WTC11 (cell line): ENCODE data around the gene ANGPTL2. TPM values are rescaled to one million over a fixed set of nuclear protein-coding genes. Genes with fewer than 3 reads are reported as not detected.

Source experiments
- ATAC-seq: fragments of 200-7000 bp; cut with Tn5 transposase; 2 replicates; pipeline ENCODE4 v1.10.0; 2021; ENCODE audit warnings: mild to moderate bottlenecking, moderate library complexity
- CTCF ChIA-PET: fragments of 300-600 bp; sonication (Branson Sonifier 250); formaldehyde crosslinking; loops from one replicate; lab custom pipeline; 2021; ENCODE audit warnings: antibody characterized with exemption; lab: Charles Lee
- POLR2A ChIA-PET: fragments of 350-600 bp; sonication (Branson Sonifier 250); formaldehyde crosslinking; loops from one replicate; lab custom pipeline; 2021; ENCODE audit warnings: antibody characterized with exemption; lab: Charles Lee
- DNase-seq: peaks from one replicate; pipeline ENCODE4 v3.0.0; 2021; ENCODE audit warnings: low spot score
- H3K27ac Mint-ChIP-seq: 2 replicates; pipeline ENCODE4 v1.8.0; 2021; ENCODE audit warnings: mixed read lengths
- H3K27me3 Mint-ChIP-seq: 2 replicates; pipeline ENCODE4 v1.8.0; 2021; ENCODE audit warnings: low read depth, mild to moderate bottlenecking, moderate library complexity, mixed read lengths
- H3K36me3 Mint-ChIP-seq: 2 replicates; pipeline ENCODE4 v1.8.0; 2021; ENCODE audit warnings: mixed read lengths
- H3K4me1 Mint-ChIP-seq: 2 replicates; pipeline ENCODE4 v1.8.0; 2022; ENCODE audit warnings: mixed read lengths
- H3K4me3 Mint-ChIP-seq: 2 replicates; pipeline ENCODE4 v1.8.0; 2021; ENCODE audit warnings: mild to moderate bottlenecking, moderate library complexity, mixed read lengths
- H3K9me3 Mint-ChIP-seq: 2 replicates; pipeline ENCODE4 v1.8.0; 2021; ENCODE audit warnings: mixed read lengths
- CBFB ChIP-seq: sonication (generic); formaldehyde crosslinking; IDR thresholded peaks from 2 replicates; pipeline ENCODE4 v1.8.1; 2022; ENCODE audit warnings: mild to moderate bottlenecking, low read depth, missing genetic modification reagents
- CREB1 ChIP-seq: sonication (generic); formaldehyde crosslinking; IDR thresholded peaks from 2 replicates; pipeline ENCODE4 v1.8.0; 2023; ENCODE audit warnings: mild to moderate bottlenecking, missing genetic modification reagents
- E2F4 ChIP-seq: sonication (generic); formaldehyde crosslinking; IDR thresholded peaks from 2 replicates; pipeline ENCODE4 v1.8.1; 2022; ENCODE audit warnings: low read depth, mild to moderate bottlenecking, moderate library complexity, missing genetic modification reagents, borderline replicate concordance
- ELF4 ChIP-seq: sonication (generic); formaldehyde crosslinking; IDR thresholded peaks from 2 replicates; pipeline ENCODE4 v1.8.1; 2022; ENCODE audit warnings: low read depth, mild to moderate bottlenecking, moderate library complexity, missing genetic modification reagents
- FOXP4 ChIP-seq: sonication (generic); formaldehyde crosslinking; IDR thresholded peaks from 2 replicates; pipeline ENCODE4 v1.8.0; 2022; ENCODE audit warnings: mild to moderate bottlenecking, missing genetic modification reagents
- MAX ChIP-seq: sonication (generic); formaldehyde crosslinking; IDR thresholded peaks from 2 replicates; pipeline ENCODE4 v1.8.0; 2022; ENCODE audit warnings: mild to moderate bottlenecking, missing genetic modification reagents
- NFYB ChIP-seq: sonication (generic); formaldehyde crosslinking; conservative IDR thresholded peaks from 2 replicates; pipeline ENCODE4 v1.8.0; 2022; ENCODE audit warnings: low read depth, missing genetic modification reagents
- NR1H2 ChIP-seq: sonication (generic); formaldehyde crosslinking; IDR thresholded peaks from 2 replicates; pipeline ENCODE4 v1.9.0; 2021; ENCODE audit warnings: mild to moderate bottlenecking, moderate library complexity, missing genetic modification reagents
- OVOL2 ChIP-seq: fragments of 250-450 bp; sonication (Bioruptor Pico); IDR thresholded peaks from 2 replicates; pipeline ENCODE4 v1.9.0; 2021; ENCODE audit warnings: mild to moderate bottlenecking, borderline replicate concordance
- SP1 ChIP-seq: sonication (generic); formaldehyde crosslinking; conservative IDR thresholded peaks from 2 replicates; pipeline ENCODE4 v1.8.1; 2022; ENCODE audit warnings: missing genetic modification reagents
- TP53 ChIP-seq: sonication (generic); formaldehyde crosslinking; IDR thresholded peaks from 2 replicates; pipeline ENCODE4 v1.8.1; 2023; ENCODE audit warnings: mild to moderate bottlenecking, missing genetic modification reagents
- ZNF232 ChIP-seq: sonication (generic); formaldehyde crosslinking; IDR thresholded peaks from 2 replicates; pipeline ENCODE4 v1.8.0; 2022; ENCODE audit warnings: mild to moderate bottlenecking, missing genetic modification reagents
- total RNA-seq: library from RNA; stranded (reverse); gene quantifications from 3 replicates; pipeline ENCODE4 v1.2.3, GENCODE V29; 2021
- TF ChIP-seq, protein P1 (sequence below): sonication (generic); formaldehyde crosslinking; IDR thresholded peaks from 2 replicates; pipeline ENCODE4 v1.8.1; 2022; ENCODE audit warnings: missing genetic modification reagents, borderline replicate concordance
- TF ChIP-seq, protein P2 (sequence below): sonication (generic); formaldehyde crosslinking; IDR thresholded peaks from 2 replicates; pipeline ENCODE4 v1.8.0; 2022; ENCODE audit warnings: mild to moderate bottlenecking, missing genetic modification reagents
- TF ChIP-seq, protein P3 (sequence below): sonication (generic); formaldehyde crosslinking; IDR thresholded peaks from 2 replicates; pipeline ENCODE4 v1.8.0; 2022; ENCODE audit warnings: mild to moderate bottlenecking, missing genetic modification reagents
- TF ChIP-seq, protein P4 (sequence below): sonication (generic); formaldehyde crosslinking; IDR thresholded peaks from 2 replicates; pipeline ENCODE4 v1.8.1; 2023; ENCODE audit warnings: mild to moderate bottlenecking, moderate library complexity, missing genetic modification reagents
- TF ChIP-seq, protein P5 (sequence below): sonication (generic); formaldehyde crosslinking; IDR thresholded peaks from 2 replicates; pipeline ENCODE4 v1.8.1; 2023; ENCODE audit warnings: mild to moderate bottlenecking, missing genetic modification reagents
- TF ChIP-seq, protein P6 (sequence below): sonication (generic); formaldehyde crosslinking; IDR thresholded peaks from 2 replicates; pipeline ENCODE4 v1.8.1; 2022; ENCODE audit warnings: mild to moderate bottlenecking, missing genetic modification reagents, moderate library complexity, borderline replicate concordance
- TF ChIP-seq, protein P7 (sequence below): fragments of 250-450 bp; sonication (Bioruptor Pico); conservative IDR thresholded peaks from 2 replicates; pipeline ENCODE4 v1.9.0; 2021; ENCODE audit warnings: mild to moderate bottlenecking
- TF ChIP-seq, protein P8 (sequence below): fragments of 250-450 bp; sonication (Bioruptor Pico); IDR thresholded peaks from 2 replicates; pipeline ENCODE4 v1.9.0; 2021; ENCODE audit warnings: mild to moderate bottlenecking

The ANGPTL2 gene
- total RNA-seq, 1 experiment from 2014 or later, result 4.5 TPM

DNA sequence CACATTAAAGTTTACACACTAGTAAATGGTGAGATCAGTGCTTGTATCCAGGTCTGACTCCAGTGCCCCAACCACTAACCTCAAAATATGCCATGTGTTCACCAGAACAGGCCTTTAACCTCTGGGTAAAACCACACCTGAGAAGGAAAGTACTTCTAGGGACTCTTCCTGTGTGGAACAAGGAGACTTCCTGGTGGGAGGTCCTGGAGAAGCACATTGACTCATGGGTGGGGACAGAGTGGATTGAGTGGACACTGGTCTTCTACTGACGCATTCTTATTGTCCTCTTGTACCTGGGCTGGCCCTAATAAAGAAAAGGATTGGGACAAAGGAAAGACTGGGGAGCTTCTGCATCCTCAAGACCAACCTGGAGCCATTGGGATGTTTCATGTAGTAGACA, 43.4 kb downstream of the ANGPTL2 start:
- Mint-ChIP-seq H3K36me3 (peaks cover 4% of the 10 kb centered on the region; the same call in 1 of the 2 replicates), H3K9me3 (peaks cover 5% of the 10 kb centered on the region), H3K27me3 (peaks cover 3% of the 10 kb centered on the region; the same call in 1 of the 2 replicates), H3K4me1 (peaks cover 45% of the 10 kb centered on the region), H3K27ac (no peak overlapping the region), H3K4me3 (no peak overlapping the region)
- POLR2A ChIA-PET, result no interaction called here
- DNase-seq (no peak), ATAC-seq (no peak)
- CTCF ChIA-PET, result interaction anchor here (0.6 kb wide), 1 partner anchor 333 kb away, joined by 3 read pairs; no protein-coding TSS in a partner anchor
- no peak for TF ChIP-seq CREB1 (CRISPR knock-in tag)
- no peak for TF ChIP-seq SP1 (CRISPR knock-in tag)
- TF ChIP-seq FOXP4 (CRISPR knock-in tag), result no peak
- TF ChIP-seq, protein P1, sequence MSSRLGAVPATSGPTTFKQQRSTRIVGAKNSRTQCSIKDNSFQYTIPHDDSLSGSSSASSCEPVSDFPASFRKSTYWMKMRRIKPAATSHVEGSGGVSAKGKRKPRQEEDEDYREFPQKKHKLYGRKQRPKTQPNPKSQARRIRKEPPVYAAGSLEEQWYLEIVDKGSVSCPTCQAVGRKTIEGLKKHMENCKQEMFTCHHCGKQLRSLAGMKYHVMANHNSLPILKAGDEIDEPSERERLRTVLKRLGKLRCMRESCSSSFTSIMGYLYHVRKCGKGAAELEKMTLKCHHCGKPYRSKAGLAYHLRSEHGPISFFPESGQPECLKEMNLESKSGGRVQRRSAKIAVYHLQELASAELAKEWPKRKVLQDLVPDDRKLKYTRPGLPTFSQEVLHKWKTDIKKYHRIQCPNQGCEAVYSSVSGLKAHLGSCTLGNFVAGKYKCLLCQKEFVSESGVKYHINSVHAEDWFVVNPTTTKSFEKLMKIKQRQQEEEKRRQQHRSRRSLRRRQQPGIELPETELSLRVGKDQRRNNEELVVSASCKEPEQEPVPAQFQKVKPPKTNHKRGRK (CRISPR knock-in tag), result no peak
- TF ChIP-seq OVOL2 (CRISPR knock-in tag), result no peak
- no peak for TF ChIP-seq NR1H2
- no peak for TF ChIP-seq NFYB (CRISPR knock-in tag)
- TF ChIP-seq TP53 (CRISPR knock-in tag), result no peak
- TF ChIP-seq, protein P2, sequence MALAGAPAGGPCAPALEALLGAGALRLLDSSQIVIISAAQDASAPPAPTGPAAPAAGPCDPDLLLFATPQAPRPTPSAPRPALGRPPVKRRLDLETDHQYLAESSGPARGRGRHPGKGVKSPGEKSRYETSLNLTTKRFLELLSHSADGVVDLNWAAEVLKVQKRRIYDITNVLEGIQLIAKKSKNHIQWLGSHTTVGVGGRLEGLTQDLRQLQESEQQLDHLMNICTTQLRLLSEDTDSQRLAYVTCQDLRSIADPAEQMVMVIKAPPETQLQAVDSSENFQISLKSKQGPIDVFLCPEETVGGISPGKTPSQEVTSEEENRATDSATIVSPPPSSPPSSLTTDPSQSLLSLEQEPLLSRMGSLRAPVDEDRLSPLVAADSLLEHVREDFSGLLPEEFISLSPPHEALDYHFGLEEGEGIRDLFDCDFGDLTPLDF (CRISPR knock-in tag), result no peak
- no peak for TF ChIP-seq ELF4 (CRISPR knock-in tag)
- no peak for TF ChIP-seq E2F4 (CRISPR knock-in tag)
- TF ChIP-seq, protein P3, sequence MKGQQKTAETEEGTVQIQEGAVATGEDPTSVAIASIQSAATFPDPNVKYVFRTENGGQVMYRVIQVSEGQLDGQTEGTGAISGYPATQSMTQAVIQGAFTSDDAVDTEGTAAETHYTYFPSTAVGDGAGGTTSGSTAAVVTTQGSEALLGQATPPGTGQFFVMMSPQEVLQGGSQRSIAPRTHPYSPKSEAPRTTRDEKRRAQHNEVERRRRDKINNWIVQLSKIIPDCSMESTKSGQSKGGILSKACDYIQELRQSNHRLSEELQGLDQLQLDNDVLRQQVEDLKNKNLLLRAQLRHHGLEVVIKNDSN (CRISPR knock-in tag), result no peak
- TF ChIP-seq, protein P4, sequence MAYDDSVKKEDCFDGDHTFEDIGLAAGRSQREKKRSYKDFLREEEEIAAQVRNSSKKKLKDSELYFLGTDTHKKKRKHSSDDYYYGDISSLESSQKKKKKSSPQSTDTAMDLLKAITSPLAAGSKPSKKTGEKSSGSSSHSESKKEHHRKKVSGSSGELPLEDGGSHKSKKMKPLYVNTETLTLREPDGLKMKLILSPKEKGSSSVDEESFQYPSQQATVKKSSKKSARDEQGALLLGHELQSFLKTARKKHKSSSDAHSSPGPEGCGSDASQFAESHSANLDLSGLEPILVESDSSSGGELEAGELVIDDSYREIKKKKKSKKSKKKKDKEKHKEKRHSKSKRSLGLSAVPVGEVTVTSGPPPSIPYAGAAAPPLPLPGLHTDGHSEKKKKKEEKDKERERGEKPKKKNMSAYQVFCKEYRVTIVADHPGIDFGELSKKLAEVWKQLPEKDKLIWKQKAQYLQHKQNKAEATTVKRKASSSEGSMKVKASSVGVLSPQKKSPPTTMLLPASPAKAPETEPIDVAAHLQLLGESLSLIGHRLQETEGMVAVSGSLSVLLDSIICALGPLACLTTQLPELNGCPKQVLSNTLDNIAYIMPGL (CRISPR knock-in tag), result no peak
- TF ChIP-seq CBFB (CRISPR knock-in tag), result no peak
- no peak for TF ChIP-seq ZNF232 (CRISPR knock-in tag)
- TF ChIP-seq, protein P5, sequence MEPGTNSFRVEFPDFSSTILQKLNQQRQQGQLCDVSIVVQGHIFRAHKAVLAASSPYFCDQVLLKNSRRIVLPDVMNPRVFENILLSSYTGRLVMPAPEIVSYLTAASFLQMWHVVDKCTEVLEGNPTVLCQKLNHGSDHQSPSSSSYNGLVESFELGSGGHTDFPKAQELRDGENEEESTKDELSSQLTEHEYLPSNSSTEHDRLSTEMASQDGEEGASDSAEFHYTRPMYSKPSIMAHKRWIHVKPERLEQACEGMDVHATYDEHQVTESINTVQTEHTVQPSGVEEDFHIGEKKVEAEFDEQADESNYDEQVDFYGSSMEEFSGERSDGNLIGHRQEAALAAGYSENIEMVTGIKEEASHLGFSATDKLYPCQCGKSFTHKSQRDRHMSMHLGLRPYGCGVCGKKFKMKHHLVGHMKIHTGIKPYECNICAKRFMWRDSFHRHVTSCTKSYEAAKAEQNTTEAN (CRISPR knock-in tag), result no peak
- no peak for TF ChIP-seq MAX (CRISPR knock-in tag)
- TF ChIP-seq, protein P6, sequence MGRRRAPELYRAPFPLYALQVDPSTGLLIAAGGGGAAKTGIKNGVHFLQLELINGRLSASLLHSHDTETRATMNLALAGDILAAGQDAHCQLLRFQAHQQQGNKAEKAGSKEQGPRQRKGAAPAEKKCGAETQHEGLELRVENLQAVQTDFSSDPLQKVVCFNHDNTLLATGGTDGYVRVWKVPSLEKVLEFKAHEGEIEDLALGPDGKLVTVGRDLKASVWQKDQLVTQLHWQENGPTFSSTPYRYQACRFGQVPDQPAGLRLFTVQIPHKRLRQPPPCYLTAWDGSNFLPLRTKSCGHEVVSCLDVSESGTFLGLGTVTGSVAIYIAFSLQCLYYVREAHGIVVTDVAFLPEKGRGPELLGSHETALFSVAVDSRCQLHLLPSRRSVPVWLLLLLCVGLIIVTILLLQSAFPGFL (CRISPR knock-in tag), result no peak
- TF ChIP-seq, protein P7, sequence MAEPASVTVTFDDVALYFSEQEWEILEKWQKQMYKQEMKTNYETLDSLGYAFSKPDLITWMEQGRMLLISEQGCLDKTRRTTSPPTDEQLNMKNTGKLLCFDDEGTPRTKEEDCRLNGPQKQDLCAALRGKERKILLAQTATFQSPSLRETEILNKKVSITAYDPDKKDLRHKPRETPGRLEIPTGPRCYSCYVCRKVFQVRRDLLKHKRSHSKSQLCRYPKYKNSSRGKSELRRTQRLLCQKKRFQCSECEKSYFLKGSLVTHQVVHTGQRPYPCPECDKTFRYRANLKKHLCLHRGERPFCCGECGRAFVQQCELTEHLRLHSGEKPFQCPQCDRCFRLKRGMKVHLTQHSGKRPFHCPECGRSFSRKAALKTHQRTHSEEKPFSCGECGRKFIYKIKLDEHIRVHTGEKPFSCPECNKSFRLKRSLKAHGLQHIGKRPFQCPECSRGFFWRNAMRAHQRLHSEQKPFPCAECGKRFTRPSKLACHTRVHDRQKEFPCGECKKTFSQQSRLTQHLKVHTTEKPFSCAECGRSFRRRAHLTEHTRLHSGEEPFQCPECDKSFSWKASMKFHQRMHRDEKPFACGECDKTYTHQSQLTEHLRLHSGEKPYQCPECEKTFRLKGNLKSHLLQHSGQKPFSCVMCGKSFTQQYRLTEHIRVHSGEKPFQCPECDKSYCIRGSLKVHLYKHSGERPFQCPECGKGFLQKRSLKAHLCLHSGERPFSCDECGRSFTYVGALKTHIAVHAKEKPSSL (CRISPR knock-in tag), result no peak
- TF ChIP-seq, protein P8, sequence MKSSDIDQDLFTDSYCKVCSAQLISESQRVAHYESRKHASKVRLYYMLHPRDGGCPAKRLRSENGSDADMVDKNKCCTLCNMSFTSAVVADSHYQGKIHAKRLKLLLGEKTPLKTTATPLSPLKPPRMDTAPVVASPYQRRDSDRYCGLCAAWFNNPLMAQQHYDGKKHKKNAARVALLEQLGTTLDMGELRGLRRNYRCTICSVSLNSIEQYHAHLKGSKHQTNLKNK (CRISPR knock-in tag), result no peak
